HG03342 (cell line): ENCODE data around the gene VWCE.

Experiments used
- ATAC-seq: cut with Tn5 transposase; IDR thresholded peaks from one replicate; pipeline ENCODE4 v1.9.1; 2021; ENCODE audit warnings: mild to moderate bottlenecking, moderate library complexity; ENCODE audit not compliant: unreplicated experiment

The VWCE gene, protein sequence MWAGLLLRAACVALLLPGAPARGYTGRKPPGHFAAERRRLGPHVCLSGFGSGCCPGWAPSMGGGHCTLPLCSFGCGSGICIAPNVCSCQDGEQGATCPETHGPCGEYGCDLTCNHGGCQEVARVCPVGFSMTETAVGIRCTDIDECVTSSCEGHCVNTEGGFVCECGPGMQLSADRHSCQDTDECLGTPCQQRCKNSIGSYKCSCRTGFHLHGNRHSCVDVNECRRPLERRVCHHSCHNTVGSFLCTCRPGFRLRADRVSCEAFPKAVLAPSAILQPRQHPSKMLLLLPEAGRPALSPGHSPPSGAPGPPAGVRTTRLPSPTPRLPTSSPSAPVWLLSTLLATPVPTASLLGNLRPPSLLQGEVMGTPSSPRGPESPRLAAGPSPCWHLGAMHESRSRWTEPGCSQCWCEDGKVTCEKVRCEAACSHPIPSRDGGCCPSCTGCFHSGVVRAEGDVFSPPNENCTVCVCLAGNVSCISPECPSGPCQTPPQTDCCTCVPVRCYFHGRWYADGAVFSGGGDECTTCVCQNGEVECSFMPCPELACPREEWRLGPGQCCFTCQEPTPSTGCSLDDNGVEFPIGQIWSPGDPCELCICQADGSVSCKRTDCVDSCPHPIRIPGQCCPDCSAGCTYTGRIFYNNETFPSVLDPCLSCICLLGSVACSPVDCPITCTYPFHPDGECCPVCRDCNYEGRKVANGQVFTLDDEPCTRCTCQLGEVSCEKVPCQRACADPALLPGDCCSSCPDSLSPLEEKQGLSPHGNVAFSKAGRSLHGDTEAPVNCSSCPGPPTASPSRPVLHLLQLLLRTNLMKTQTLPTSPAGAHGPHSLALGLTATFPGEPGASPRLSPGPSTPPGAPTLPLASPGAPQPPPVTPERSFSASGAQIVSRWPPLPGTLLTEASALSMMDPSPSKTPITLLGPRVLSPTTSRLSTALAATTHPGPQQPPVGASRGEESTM

GRCh38 chr11:61294717-61295595, at the start of gene VWCE:
TSS of gene VWCE (minus strand) at chr11:61295316. CDS start at chr11:61295037, 279 bp downstream.
- ATAC-seq: peak; percentile 72

DNA sequence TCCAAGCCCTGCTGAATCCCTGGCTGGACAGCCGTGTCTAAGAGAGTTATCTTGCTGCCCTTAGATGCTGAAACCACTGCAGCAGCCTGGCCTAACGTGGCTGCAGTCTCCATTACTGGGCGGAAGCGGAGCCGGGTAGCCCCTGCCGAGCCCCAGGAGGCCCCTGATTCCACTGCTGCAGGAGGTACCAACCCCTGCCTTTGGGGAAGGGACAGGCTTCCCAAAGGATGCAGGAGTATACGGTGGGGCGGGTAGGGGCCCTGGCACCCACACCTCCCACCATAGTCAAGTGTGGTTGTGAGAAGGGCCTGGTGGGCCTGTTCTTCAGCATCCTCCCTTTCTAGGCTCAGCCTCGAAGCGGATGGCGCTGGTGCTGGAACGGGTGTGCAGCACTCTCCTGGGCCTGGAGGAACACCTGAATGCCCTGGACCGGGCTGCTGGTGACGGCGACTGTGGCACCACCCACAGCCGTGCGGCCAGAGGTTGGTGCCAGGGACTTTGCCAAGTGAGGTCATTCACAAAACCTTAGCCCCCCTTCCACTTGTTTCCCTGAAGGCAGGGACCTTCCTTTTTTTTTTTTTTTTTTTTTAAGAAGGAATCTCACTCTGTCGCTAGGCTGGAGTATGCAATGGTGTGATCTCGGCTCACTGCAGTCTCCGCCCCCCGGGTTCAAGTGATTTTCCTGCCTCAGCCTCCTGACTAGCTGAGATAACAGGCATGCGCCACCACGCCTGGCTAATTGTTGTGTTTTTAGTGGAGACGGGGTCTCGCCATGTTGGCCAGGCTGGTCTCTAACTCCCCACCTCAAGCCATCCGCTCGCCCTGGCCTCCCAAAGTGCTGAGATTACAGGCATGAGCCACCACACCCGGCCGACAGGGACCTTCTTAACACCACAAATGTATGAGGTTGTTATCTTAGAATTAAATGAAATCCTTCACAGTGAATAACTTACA, 49.0 kb upstream of the VWCE start:
- no peak for ATAC-seq

DNA sequence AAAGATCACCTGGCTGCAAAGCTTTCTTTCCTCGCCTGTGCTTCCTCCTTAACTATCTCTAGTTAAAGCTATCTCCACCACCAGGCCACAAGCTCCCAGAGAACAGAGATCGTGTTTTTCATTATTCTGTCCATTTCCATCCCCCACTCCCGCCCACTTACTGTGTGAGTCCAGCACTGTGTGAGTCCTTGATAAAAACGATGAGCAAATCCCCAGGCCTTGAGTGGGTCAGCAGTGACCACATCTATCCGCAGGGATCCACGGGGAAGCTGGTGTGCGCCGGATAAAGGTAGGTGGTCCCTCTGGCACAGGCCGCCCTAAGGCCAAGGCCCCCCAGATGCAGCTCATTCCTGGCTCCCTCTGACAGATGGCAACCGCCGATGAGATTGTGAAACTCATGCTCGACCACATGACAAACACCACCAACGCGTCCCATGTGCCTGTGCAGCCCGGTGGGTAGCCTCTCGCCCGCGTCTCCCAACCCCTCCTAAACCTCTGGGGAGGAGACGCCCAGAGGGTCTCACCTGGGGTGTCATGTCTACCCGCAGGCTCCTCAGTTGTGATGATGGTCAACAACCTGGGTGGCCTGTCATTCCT, 47.2 kb upstream of the VWCE start:
- ATAC-seq: no peak

GRCh38 chr11:61341706-61342105, 46.6 kb upstream of the VWCE start:
- no peak for ATAC-seq

- ATAC-seq: no peak
Observed at GRCh38 chr11:61340979-61341378, 45.9 kb upstream of the VWCE start.

- ATAC-seq: no peak
Observed at GRCh38 chr11:61339490-61339878, 44.4 kb upstream of the VWCE start.

DNA sequence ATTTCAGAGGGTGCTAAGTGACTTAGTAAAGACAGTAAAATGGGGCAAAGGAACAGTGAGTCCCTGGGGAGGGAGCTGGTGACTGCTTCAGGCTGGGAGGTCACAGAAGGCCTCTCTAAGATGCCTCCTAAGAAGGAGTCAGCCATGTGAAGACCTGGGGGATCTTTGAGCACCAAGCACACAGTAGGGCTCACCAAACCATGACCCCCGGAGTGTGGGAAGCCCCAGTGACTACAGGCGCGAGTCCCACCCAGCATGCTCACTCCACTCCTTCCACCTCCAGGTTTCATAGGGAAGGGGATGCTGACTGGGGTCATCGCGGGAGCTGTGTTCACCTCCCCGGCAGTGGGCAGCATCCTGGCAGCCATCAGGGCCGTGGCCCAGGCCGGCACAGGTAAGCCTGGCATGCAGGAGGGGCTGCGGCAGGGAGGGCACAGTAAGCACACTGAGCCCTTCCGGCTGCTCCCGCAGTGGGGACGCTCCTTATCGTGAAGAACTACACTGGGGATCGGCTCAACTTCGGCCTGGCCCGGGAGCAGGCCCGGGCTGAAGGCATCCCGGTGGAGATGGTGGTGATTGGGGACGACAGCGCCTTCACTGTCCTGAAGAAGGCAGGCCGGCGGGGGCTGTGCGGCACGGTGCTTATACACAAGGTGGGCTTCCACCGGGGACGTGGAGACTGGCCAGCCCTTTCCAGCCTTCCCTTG, 43.8 kb upstream of the VWCE start:
- no peak for ATAC-seq

- ATAC-seq: no peak
Observed at GRCh38 chr11:61337706-61338470, 42.8 kb upstream of the VWCE start.

DNA sequence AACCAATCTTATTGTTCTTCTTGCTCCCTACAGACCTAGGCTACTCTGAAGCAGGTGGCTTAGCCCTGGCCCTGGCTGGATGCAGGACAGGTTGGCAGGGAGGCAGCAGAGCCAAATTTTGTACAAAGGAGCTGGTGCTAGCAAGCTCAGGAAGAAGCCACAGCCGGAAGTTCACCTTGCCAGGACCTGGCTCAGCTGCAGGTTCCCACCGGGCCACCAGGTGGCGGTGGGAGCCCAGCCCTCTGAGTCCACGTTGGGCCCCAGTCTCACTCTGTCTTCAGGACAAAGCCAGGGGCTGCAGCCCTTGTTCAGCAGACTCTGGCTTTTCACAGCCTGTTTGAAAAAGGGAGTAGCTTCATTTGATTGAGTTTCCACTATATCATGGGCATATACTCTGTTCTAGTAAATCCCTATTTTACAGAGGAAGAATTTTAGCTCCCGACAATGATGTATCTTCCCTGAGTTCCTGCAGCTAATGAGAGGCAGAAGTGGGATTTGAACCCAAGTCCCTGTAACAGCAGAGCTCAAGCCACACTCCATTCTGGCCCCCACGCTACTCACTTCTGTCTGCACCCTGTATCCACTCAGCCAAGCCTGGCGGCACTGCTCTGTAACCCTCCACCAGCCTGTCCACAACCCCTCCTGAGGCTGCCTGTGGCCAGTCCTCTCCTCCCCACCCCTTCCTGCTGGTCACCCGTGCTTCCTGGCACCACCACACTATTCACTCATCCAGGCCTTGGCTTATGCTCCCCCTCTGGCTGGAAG, 41.2 kb upstream of the VWCE start:
- peak; percentile 43 for ATAC-seq

DNA sequence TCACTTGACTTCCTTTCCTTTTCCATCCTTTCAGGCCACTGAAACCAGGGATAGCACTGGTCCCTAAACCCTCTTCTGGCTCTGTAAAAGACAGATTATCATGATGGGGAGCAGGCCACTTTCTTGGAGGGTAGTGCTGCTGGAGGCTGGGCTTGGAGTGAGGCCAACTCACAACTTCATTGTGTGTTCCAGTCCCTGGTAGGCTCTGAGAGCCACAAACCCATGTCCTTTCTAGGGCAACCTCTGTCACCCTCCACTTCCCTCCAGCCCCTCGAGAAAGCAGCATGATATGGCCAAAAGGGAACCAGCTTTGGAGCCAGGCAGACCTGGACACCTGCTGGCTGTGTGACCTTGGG, 40.2 kb upstream of the VWCE start:
- ATAC-seq: no peak

GRCh38 chr11:61334434-61335354, 39.6 kb upstream of the VWCE start:
- no peak for ATAC-seq

DNA sequence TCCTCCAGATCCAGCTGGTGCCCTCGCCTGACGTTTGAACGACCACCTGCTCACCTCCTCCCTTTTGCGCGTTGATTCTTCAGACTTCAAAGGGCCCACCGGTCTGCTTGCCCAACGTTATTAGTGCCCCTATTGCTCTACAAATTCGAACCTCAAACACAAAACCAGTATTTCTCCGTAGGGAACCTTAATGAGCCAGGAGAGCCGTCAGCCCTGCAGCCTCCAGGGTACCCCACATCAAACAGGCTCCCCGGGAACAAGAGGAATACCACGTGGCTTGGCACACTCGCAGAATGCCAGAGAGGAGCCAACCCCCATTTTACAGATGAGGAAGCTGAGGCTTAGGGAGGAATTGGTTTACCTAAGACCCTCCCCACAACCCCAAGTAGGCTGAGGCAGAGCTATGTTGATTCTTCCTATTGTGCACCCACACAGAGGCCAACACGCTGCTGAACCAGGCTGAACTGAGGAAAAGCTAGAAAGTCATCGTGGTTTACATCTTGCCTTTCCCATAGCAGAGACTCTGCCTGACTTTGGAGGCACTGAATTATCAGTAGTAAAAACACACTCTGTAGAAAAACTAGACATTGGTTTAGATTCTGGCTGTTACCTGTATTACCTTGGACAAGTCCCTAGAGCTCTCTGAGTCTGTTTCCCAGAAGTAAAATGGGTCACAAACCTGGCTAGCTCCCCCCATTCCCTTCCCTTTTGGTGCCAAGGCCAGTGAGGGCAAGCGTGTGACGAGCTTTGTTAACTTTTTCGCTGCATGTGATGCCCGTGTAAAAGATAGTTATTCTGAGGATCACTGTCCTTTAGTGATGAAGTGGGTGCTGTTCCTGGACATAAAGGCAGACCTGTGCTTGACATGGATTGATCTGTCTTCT, 38.7 kb upstream of the VWCE start:
- no peak for ATAC-seq

- ATAC-seq: peak; percentile 87
Observed at GRCh38 chr11:61332797-61333549, 37.9 kb upstream of the VWCE start, which contains the start of the genes DDB1 and TKFC. TSS of gene DDB1 (minus strand) at chr11:61333105. CDS start at chr11:61332968, 137 bp downstream. TSS of gene TKFC (plus strand) at chr11:61333228. CDS start at chr11:61334729, 1,501 bp downstream.

DNA sequence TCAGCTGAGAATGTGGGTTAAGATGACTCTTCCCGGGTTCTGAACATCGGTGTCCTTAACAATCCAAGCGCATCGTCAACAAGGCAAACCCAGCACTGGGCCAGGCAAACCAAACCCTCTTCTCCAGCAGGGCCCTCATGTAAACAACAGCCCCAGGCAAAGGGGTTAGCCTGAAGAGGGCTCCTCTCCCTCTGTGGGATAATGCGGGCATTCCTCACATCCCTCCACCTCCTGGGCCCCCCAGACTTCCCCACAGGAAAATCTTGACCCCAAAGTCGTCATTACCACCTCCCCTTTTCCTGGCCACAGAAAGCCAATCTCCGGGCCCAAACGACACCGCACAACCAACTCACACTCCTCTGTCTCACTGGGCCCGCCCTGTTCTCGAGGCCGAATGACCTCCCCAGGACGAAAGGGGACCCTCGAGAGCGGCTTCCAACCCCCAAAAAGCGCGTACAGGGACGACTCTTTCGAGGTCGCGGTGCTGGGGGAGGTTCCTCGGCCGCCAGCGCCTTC, 37.2 kb upstream of the VWCE start:
- ATAC-seq: no peak
